Caki2 (cell line): Measurements from ENCODE around the gene SLC5A3. TPM values are rescaled to one million over a fixed set of nuclear protein-coding genes. Genes with fewer than 3 reads are reported as not detected.

Experiments used
- DNase-seq: peaks from one replicate; pipeline ENCODE4 v3.0.0-alpha.2; 2015; ENCODE audit warnings: low read depth
- in situ Hi-C: cut with HindIII; loops from 2 replicates; pipeline ENCODE4 v1.10.0; 2016; ENCODE audit warnings: low sequenced_read_pairs, low pct_unique_long_range_greater_than_20kb, mixed read lengths
- total RNA-seq: library from RNA; depleted of rRNA; stranded (reverse); fragments of >200 nt; shearing (Covaris generic); gene quantifications from 2 replicates; pipeline ENCODE4 v1.2.3, GENCODE V29; 2014; ENCODE audit warnings: low replicate concordance

Gene SLC5A3
- total RNA-seq, 1 experiment from 2014 or later, result 18.4 TPM

- no peak for DNase-seq
- in situ Hi-C loops, result no loop called here
Observed at GRCh38 chr21:34091032-34091431, 17.7 kb downstream of the SLC5A3 start.

GRCh38 chr21:34091607-34092006, 18.2 kb downstream of the SLC5A3 start:
- DNase-seq, result no peak
- in situ Hi-C loops, result no loop called here

- in situ Hi-C loops, result no loop called here
Observed at GRCh38 chr21:34092262-34092921, 19.0 kb downstream of the SLC5A3 start.

GRCh38 chr21:34093083-34093482, 19.7 kb downstream of the SLC5A3 start:
- DNase-seq, result no peak
- in situ Hi-C loops, result no loop called here

More at GRCh38 chr21:34092262-34092921, 19.0 kb downstream of the SLC5A3 start:
- DNase-seq, result no peak

- in situ Hi-C loops, result no loop called here
- DNase-seq, result no peak
Observed at GRCh38 chr21:34094949-34095348, 21.6 kb downstream of the SLC5A3 start.

GRCh38 chr21:34097442-34097841, 24.1 kb downstream of the SLC5A3 start:
- no peak for DNase-seq
- in situ Hi-C loops, result no loop called here

- DNase-seq, result no peak
- in situ Hi-C loops, result no loop called here
Observed at GRCh38 chr21:34100337-34100736, 27.0 kb downstream of the SLC5A3 start.

- no peak for DNase-seq
- in situ Hi-C loops, result no loop called here
Observed at GRCh38 chr21:34100790-34101189, 27.4 kb downstream of the SLC5A3 start.

- no peak for DNase-seq
- in situ Hi-C loops, result no loop called here
Observed at GRCh38 chr21:34105947-34106541, 32.7 kb downstream of the SLC5A3 start.

GRCh38 chr21:34107606-34108005, 34.2 kb downstream of the SLC5A3 start:
- in situ Hi-C loops, result no loop called here

GRCh38 chr21:34109075-34109474, 35.7 kb downstream of the SLC5A3 start:
- DNase-seq, result no peak
- in situ Hi-C loops, result no loop called here

More at GRCh38 chr21:34107606-34108005, 34.2 kb downstream of the SLC5A3 start:
- no peak for DNase-seq

GRCh38 chr21:34110594-34111202, 37.3 kb downstream of the SLC5A3 start:
- in situ Hi-C loops, result no loop called here
- DNase-seq, result no peak

- no peak for DNase-seq
- in situ Hi-C loops, result no loop called here
Observed at GRCh38 chr21:34112316-34113033, 39.1 kb downstream of the SLC5A3 start.

- DNase-seq, result no peak
- in situ Hi-C loops, result no loop called here
Observed at GRCh38 chr21:34113842-34114241, 40.5 kb downstream of the SLC5A3 start.

GRCh38 chr21:34115160-34115559, 41.8 kb downstream of the SLC5A3 start:
- DNase-seq, result no peak
- in situ Hi-C loops, result no loop called here

- in situ Hi-C loops, result no loop called here
- no peak for DNase-seq
Observed at GRCh38 chr21:34116569-34116968, 43.2 kb downstream of the SLC5A3 start.

GRCh38 chr21:34120867-34121266, 47.5 kb downstream of the SLC5A3 start:
- in situ Hi-C loops, result no loop called here
- no peak for DNase-seq

GRCh38 chr21:34122047-34122446, 48.7 kb downstream of the SLC5A3 start:
- in situ Hi-C loops, result no loop called here
- no peak for DNase-seq
